Suprapubic skin (tissue), 4 donors: ENCODE measurements around the gene CDC14C.

Experiments
- CTCF ChIP-seq, 2 donors: fragments of 200-600 bp in 1 of 2; fragments of 450-650 bp in 1 of 2; sonication (generic) in 1 of 2; IDR thresholded peaks; one replicate each; pipeline ENCODE4 v1.5.1; 2016 to 2019; ENCODE audit warnings: antibody characterized with exemption in 2 of 2, mild to moderate bottlenecking in 1 of 2, moderate library complexity in 1 of 2
- EP300 ChIP-seq: sonication (generic); formaldehyde crosslinking; IDR thresholded peaks from one replicate; pipeline ENCODE4 v1.6.1; 2017; ENCODE audit warnings: antibody characterized with exemption
- POLR2AphosphoS5 ChIP-seq, 3 donors: sonication (generic); formaldehyde crosslinking; IDR thresholded peaks; one replicate each; pipeline ENCODE4 v1.6.1; 2017; ENCODE audit warnings: antibody characterized with exemption in 3 of 3

DNA sequence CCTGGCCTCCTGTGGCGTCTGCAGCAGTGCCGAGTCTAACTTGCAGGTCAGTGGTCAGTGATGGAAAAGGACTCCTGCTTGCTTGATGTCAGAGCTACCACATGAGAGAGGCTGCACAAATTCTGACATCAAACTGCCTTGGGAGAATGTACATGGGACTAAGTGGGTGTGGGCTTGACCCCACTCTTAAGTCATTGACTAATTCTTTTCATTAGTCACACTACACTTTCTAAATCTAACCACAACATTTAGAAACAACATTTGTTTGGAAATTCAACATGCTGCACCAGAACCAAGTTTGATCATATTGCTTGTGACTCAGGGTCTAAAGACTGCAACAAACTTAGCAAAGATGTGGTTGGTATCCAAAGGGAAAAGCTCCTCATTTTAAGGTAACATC is 24.4 kb upstream of the CDC14C start:
- TF ChIP-seq CTCF (IDR thresholded peaks at IDR 0.05) = no peak
- no peak for TF ChIP-seq POLR2AphosphoS5 (IDR thresholded peaks at IDR 0.05)
- no peak for TF ChIP-seq EP300
